Colon (tissue), 2 donors: ENCODE data around the gene GNG13.
"Not testable (repeated sequence)": the region's sequence is repeated elsewhere in the genome, so short reads cannot be mapped to it uniquely, and the experiment has no call there.

ENCODE experiments used
- FAIRE-seq: peaks from 2 replicates; lab custom pipeline; 2012; peaks lifted over from hg19 to GRCh38; lab: Jason Lieb, UNC
- donor health status: control.
- donor health status: control.

The GNG13 gene

DNA sequence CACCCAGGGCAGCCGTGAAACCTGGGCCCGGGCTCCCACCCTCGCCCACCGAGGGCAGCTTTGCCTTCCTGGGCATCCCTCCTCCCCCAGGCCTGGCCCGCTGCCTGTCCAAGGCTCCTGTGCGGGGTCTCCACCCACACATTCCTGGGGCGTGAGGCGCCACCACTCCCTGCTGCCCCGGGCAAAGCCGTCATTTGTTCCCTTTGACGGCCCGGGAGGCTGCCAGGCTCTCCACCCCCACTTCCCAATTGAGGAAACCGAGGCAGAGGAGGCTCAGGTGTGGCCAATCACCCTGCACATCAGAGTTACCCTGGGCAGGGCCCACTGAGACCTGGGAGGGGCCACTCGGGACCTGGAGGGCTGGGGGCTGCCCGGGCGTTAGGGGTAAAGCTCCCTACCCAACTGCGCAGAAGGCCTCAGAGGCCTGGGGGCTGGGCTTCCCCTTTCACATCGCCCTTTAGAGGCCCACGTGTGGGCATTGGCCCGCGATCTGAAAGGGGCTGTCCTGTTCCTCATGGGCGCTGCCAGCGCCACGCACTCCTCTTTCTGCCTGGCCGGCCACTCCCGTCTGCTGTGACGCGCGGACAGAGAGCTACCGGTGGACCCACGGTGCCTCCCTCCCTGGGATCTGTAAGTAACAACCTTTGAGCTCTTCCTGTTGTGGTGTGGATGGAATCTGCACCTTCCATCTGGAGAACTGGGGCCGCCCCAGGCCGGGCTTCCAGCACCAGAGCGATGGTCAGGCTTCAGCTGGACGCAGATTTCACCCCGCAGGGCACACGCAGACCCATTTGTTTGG is 39.8 kb downstream of the GNG13 start, which contains the start of gene MSLN:
Gene MSLN (plus strand): TSS at position 190 of the 799 bp plus-strand sequence. CDS start 1,947 bp downstream, outside the sequence.
- FAIRE-seq, result no peak

DNA sequence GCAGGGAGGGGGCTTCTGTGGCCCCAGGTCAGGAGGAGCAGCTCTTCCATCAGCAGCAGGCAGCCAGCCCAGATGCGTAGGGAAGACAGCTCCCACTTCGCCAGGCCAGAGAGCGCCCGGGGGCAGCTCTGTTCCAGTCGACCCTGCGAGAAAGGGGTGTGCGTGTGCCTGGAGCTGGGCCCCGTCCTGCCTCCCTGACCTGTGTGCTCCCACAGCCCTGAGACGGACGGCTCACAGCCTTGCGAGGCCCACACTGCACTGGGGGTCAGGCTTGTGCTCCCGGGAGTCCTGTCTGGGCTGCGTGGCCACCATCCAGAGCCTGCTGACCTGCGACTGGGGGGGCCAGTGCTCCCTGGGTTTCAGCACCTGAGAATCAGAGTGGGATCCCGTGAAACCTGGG is 40.5 kb downstream of the GNG13 start:
- FAIRE-seq, result no peak

DNA sequence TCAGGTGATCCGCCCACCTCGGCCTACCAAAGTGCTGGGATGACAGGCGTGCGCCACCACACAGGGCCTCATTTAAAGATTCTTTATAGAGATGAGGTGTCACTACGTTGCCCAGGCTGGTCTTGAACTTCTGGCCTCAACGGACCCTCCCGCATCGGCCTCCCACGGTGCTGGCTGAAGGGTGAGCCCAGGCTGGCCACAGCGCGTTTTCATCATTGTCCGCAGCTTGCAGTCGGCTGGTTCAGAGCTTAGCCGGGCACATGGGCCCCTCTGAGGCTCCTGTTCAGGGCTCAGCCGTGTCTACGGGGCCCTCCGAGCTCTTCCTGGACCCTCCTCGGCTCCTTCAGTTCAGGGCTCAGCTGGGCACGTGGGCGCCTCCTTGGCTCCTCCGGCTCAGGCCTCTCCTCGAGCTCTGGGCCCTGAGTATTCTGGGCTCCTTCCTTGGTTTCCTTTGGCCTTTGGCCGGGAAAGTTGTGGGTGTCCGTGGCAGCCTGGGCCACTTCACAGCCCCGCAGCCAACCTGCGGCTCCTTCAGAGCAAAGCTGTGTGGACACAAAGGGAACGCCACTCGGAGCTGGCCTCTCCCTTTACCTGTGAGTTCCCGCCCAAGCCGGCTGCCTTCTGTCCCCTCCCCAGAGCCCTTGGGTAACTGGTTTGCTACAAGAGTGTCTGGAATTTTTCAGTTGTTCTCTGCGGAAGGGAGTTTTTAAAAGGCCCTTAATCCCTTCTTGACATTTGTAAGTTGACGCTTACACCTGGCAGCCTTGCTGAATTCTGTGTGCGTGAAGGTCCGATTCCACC is 41.2 kb downstream of the GNG13 start:
- no peak for FAIRE-seq

DNA sequence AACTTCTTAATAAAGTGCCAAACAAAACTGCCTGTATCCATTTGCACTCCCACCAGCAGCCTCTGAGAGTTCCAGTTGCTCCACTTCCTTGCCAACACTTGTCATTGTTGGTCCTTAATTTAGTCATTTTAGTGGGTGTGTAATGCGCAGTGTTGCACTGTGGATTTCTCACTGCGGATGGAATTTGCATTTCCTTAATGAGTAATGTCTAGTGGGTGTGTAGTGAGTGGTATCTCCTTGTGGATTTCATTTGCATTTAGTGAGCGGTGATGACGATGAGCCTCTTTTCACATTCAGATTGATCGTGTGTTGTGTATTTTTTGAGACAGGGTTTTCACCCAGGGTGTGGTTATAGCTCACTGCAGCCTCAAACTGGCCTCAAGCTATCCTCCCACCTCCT is 44.1 kb downstream of the GNG13 start:
- no peak for FAIRE-seq

DNA sequence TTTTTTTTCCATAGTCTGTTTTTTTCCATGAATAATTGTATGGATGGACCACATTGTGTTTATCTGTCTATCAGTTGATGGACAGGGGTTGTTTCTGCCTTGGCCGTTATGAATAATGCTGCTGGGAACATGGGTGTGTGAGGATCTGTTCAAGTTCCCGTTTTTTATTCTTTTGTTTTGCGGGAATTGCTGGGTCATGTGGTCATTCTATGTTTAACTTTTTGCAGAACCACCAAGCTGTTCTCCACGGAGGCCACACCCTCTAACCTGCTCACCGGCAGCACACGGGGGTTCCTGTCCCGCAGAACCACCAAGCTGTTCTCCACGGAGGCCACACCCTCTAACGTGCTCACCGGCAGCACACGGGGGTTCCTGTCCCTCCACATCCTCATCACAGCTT is 45.9 kb downstream of the GNG13 start:
- FAIRE-seq, result no peak

DNA sequence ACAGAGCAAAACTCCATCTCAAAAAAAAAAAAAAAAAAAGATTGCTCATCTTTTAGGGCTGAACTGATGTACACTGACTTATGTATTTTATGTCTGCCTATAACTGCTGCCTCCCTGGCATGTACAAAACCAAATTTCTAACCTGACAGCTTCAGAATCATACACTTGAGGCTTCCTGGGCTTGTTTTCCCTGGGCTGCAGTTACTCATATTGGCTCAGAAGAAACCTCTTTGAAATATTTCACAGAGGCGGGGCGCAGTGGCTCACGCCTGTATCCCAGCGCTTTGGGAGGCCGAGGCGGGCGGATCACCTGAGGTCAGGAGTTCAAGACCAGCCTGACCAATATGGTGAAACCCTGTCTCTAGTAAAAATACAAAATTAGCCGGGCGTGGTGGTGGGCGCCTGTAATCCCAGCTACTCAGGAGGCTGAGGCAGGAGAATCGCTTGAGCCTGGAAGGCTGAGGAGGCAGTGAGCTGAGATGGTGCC is 46.4 kb downstream of the GNG13 start:
- not testable (repeated sequence) for FAIRE-seq

DNA sequence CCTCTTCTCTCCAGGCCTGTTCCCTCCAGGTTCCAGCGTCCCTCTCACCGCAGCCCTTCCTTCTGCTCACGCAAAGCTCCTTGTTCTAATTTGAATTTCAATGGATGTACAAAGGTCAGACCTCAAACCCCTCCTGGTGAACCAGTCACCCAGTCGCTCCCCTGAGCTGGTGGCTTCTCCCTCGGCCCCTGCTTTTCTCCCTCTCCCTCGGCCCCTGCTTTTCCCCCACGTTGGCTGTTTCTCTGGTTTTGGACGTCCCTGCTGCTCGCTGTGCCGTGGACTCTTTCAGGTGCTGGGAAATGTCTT is 48.6 kb downstream of the GNG13 start:
- FAIRE-seq, result no peak

DNA sequence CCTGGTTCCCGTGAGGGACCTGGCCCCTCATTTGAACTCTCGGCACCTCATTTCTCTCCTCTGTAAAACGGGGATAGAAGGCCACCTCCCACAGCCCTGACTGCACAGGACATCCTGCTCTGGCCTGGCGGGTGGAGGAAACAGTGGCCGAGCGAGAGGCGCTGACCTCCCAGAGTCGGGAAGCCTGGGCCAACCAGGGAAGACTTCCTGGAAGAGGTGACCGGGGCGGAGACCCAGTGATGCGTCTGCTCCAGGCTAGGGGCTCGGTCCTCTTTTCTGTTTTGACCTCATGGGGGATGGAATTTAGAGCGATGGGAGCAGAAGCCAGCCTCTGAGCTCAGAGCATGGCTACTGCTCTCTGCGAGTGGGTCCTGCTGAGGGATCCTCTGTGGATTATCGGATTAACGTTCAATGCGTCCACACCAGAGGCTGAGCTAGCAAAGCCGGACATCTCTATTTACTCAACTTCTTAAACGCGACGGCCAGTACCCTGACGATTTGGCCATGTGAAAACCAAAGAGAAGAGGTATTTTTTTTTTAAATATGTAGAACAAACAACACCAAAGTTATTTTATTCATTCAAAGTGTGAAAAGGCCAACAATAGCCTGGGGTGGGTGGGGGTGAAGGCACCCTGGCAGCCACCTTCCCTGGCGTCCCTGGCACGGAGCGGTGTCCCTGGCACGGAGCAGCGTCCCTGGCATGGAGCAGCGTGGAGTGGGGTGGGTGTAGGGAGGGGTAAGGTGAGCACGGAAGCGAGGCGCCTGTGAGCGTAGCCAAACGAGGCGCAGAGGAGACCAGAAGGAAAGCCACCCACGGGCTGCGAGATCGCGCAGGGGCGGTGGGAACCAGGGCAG is 49.2 kb downstream of the GNG13 start:
- FAIRE-seq, result no peak

DNA sequence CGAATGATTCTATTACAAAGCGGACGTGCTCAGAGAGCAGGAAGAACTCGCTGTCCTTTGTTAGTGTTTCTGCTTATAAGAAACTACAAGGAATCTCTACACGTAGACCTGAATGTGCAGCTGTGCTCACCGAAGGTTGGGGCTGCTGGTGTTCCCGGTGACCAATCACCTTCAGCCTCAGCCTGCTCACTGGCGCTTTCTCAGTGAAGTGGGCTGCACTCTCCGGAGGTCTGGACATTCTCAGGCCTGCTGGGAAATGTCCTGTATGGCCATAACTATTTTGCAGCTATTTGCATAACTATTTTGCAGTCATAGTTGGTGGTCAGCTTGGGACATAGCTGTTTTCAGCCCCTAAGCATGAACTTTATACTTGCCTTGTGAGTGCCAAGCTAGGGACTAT is 50.0 kb downstream of the GNG13 start:
- FAIRE-seq, result no peak

DNA sequence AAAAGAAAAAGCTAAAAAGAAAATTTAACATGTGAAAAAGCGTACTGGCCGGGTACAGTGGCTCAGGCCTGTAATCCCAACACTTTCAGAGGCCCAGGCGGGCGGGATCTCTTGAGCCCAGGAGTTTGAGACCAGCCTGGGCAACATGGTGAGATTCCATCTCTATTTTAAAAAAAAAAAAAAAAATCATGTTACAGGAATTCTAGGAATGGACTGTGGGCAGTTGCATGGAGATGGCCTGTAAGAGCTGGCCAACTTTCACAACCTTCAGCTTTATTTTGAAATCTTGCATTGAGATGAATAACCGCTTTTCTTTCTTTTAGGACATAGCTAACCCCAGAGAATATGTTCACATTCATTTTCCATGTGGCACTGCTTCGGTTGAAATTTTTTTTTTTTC is 51.5 kb downstream of the GNG13 start:
- no peak for FAIRE-seq
